ENCODE results near the gene ANKS1A.

GRCh38 chr6:35139470-35139869 lies 250.4 kb downstream of the ANKS1A start:
- TF ChIP-seq CTCF (IDR thresholded peaks at IDR 0.05) (no peak), POLR2A (IDR thresholded peaks at IDR 0.05) (no peak)
